GM18867 (cell line): ENCODE data around the gene MYDGF.

ENCODE experiments used
- ATAC-seq: cut with Tn5 transposase; IDR thresholded peaks from one replicate; pipeline ENCODE4 v1.9.1; 2021; ENCODE audit warnings: mild to moderate bottlenecking, moderate library complexity; ENCODE audit not compliant: unreplicated experiment

The MYDGF gene

GRCh38 chr19:4613254-4613751 is 56.8 kb downstream of the MYDGF start:
- no peak for ATAC-seq

GRCh38 chr19:4609878-4610511 is 60.1 kb downstream of the MYDGF start:
- no peak for ATAC-seq
